GM19455 (cell line): ENCODE measurements around the gene ALPI.

Experiments used
- ATAC-seq: cut with Tn5 transposase; IDR thresholded peaks from one replicate; pipeline ENCODE4 v1.9.1; 2021; ENCODE audit not compliant: unreplicated experiment

ALPI gene

GRCh38 chr2:232459419-232460035, 3.6 kb downstream of the ALPI start:
- no peak for ATAC-seq

- no peak for ATAC-seq
Observed at GRCh38 chr2:232460171-232460570, 4.2 kb downstream of the ALPI start.

GRCh38 chr2:232463701-232464543, 8.0 kb downstream of the ALPI start:
- ATAC-seq: no peak

- ATAC-seq: no peak
Observed at GRCh38 chr2:232464544-232464885, 8.6 kb downstream of the ALPI start.

- no peak for ATAC-seq
Observed at GRCh38 chr2:232465061-232465460, 9.1 kb downstream of the ALPI start.

GRCh38 chr2:232466221-232466620, 10.3 kb downstream of the ALPI start:
- ATAC-seq: no peak

GRCh38 chr2:232473467-232473890, 17.5 kb downstream of the ALPI start:
- no peak for ATAC-seq

GRCh38 chr2:232476045-232476444, 20.1 kb downstream of the ALPI start:
- ATAC-seq: no peak

GRCh38 chr2:232476791-232477190, 20.8 kb downstream of the ALPI start:
- ATAC-seq: no peak

GRCh38 chr2:232477751-232478510, 22.0 kb downstream of the ALPI start:
- no peak for ATAC-seq

- ATAC-seq: no peak
Observed at GRCh38 chr2:232478571-232479340, 22.8 kb downstream of the ALPI start.

- ATAC-seq: no peak
Observed at GRCh38 chr2:232479341-232480200, 23.6 kb downstream of the ALPI start.

GRCh38 chr2:232480201-232481190, 24.5 kb downstream of the ALPI start:
- no peak for ATAC-seq

- ATAC-seq: no peak
Observed at GRCh38 chr2:232481322-232482140, 25.6 kb downstream of the ALPI start.

- ATAC-seq: no peak
Observed at GRCh38 chr2:232482301-232483238, 26.6 kb downstream of the ALPI start.

- ATAC-seq: no peak
Observed at GRCh38 chr2:232483311-232483922, 27.5 kb downstream of the ALPI start.
